LoVo (cell line): ENCODE results near the gene GLCE.

Experiments
- DNase-seq: peaks from one replicate; pipeline ENCODE4 v3.0.0-alpha.2; 2016; ENCODE audit warnings: low spot score

Gene GLCE

DNA sequence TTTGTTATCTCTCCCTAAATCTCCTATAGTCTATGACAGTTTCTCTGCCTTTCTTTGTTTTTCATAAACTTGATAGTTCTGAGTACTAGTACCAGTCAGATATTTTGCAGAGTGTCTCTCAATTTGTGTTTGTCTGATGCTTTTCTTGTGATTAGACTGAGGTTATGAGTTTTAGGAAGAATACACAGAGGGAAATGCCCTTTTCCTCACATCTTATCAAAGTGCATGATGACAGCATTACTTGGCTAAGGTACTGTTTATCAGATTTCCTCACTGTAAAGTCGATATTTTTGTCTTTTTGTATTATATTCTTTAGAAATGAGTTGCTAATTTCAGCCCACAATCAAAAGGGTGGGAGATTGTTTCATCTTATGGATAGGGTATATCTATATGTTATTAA is 45.6 kb downstream of the GLCE start:
- no peak for DNase-seq

- no peak for DNase-seq
These were observed 49.2 kb downstream of the GLCE start for GRCh38 chr15:69209661-69210060.

- DNase-seq: no peak
These were observed 50.1 kb downstream of the GLCE start for GRCh38 chr15:69210574-69210973.

DNA sequence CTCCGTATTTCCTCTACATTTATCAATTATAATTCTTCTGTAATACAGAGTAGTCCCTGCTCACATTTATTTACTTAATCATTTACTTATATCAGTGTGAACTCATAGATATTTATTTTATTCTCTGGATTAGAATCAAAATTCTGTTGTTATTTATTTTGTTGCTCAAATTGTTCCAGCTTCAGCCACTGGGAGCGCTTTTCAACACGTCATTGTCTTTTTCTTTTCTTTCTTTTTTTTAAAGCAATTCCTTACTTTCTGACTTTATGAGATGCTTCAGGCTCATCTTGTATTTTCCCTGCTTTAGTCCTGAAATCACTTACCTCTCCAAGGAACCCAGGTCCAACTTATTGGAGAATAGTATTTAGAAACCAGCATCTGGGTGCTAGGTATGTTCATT is 53.4 kb downstream of the GLCE start:
- DNase-seq: no peak

DNA sequence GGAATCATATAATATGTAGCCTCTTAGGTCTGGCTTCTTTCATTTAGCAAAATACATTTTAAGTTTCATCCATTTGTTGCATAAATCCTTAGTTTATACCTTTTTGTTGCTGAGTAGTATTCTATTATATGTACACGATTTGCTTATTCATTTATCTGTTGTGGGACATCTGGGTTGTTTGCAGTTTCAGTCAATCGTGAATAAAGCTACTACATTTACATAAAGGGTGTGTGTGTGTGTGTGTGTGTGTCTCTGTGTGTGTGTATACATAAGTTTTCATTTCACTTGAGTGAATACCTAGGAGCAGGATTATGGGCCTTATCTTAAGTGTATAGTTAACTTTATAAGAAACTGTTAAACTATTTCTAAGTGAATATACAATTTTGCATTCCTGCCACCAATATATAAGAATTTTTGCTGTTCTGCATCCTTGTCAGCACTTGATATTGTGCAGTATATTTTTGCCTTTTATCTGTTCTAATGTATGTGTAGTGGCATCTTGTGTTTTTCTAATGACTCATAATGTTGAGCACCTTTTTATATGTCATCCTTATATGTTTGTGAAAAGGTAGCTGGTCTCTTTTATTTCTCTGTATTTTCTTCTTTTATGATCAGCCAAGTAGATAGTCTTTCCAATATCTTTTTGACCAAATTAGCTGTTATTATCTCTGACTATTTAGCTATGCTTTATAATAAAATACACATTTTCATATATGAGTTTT is 55.0 kb downstream of the GLCE start:
- DNase-seq: no peak

GRCh38 chr15:69217381-69217780 is 56.9 kb downstream of the GLCE start:
- DNase-seq: no peak

DNA sequence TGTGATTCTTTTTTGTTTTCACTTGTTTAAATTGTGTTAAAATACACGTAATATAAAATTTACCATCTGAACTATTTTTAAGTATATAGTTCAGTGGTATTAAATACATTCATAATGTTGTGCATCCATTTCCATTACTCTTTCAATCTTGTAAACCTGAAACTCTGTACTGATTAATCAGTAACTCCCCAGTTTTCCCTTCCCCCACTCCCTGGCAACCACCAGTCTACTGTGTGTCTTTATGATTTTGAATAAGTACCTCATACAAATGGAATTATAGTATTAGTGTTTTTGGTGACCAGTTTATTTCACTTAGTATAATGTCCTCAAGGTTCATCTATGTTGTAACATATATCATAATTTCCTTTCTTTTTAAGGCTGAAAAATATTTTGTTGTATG is 59.3 kb downstream of the GLCE start:
- DNase-seq: no peak

- no peak for DNase-seq
These were observed 61.6 kb downstream of the GLCE start for GRCh38 chr15:69222002-69222474.

GRCh38 chr15:69223083-69223813 is 62.8 kb downstream of the GLCE start:
- DNase-seq: no peak

GRCh38 chr15:69224383-69224782 is 63.9 kb downstream of the GLCE start:
- DNase-seq: peak; percentile 19

DNA sequence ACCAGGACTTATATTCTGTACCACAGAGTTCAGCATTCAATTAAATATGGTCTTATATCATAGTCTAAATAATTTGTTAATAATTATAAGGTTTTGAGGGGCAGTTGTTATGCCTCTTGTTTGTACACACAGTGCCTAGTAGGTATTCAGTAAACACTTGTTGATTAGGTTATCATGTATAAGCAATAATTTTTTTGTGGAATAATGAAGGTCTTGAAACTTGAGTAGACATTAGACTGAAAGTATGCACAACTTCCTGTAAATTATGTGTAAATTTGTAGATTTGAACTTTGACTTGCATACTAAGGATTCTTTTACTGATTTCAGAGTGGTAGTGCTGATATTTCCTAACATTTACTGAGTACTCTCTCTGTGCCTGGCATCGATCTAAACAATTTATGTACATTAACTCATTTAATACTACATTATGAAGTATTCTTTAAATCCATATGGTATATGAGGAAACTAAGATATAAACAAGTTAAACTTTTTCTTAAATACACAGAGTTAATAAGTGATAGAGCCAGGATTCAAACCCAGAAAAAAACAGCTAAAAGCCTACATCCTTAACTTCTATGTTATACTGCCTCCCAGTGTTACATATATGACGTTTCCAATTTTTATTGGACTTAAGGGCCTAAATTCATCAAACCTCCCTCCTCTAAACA is 65.1 kb downstream of the GLCE start:
- DNase-seq: peak; percentile 23

DNA sequence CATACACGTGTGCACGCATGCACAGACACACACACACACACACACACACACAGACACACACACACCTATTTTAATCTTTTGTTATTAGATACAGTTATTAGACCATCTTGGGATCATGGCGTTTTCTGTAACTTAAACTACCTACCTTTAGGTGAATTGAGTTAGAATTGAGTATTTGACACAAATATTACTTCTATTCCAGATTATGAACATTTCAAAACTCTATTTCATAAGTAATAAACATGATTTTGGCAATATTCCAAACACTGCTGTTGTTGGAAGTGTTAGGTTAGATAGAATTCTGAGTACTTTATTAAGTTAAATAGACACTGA is 65.6 kb downstream of the GLCE start:
- no peak for DNase-seq

DNA sequence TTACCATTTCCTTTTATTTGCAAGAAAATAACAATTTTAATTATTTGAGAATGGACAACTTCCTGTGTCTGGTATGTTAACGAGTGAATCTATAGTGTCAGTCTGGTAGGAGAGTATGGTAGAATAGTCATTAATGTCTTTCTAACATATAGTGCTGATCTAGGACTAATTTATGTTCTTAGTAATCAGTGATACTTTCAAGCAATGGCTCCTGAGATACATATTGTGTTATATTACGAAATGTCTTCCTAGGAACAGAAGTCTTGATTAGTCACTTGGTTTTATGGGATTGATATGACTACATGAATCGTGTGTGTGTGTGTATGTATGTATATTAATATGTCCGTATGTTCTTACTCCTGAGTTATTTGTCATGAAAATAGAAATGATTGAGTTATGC is 71.7 kb downstream of the GLCE start:
- DNase-seq: no peak

DNA sequence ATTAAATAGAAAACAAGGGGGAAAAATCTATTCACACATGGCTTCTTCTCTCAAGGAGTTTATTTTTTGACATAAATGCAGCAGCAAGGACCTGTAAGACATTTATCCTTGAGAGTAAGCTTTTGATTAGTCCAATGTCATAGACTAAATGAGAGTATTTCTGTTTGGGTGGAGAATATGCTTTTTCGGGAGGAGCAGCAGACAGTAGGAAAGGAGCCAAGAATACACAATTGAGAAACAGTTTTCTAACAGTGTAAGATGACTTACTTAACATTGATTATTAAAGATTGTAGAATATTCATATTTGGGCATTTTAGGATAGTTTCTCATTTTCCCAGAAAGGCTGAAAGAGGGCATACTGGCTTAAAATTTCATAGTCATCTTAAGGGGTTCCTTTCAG is 72.3 kb downstream of the GLCE start:
- no peak for DNase-seq

- DNase-seq: no peak
These were observed 74.2 kb downstream of the GLCE start for GRCh38 chr15:69234676-69235075.

- no peak for DNase-seq
These were observed 76.1 kb downstream of the GLCE start for GRCh38 chr15:69236505-69236904.

DNA sequence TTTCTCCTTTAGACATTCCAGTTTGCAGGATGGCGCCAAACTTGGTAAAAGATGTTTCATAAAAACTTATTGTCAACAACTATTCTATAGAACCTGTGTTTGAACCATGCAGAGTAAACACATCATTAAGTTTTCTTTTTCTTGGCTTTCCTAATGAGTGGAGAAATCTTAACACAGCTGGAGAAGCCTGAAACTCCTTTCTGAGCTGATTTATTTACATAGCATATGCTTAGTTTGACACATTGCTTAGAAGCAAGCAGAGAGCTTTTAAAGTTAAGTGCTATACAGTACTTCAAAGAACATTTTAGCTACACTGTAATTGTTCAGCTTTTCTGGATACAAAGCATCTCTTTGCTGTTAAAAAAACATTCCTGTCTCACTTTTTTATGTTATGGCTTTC is 77.3 kb downstream of the GLCE start:
- DNase-seq: no peak

DNA sequence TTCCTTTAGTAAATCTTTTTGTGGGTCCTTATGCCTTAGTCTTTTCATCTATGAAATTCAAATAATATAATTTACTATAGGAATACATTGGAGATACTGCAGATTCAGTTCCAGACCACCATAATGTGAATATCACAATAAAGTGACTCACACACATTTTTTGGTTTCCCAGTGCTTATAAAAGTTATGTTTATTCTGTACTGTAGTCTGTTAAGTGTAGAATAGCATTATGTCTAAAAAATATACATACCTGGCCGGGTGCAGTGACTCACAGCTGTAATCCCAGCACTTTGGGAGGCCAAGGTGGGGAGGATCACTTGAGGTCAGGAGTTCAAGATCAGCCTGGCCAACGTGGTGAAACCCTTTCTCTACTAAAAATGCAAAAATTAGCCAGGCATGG is 84.4 kb downstream of the GLCE start:
- DNase-seq: no peak

DNA sequence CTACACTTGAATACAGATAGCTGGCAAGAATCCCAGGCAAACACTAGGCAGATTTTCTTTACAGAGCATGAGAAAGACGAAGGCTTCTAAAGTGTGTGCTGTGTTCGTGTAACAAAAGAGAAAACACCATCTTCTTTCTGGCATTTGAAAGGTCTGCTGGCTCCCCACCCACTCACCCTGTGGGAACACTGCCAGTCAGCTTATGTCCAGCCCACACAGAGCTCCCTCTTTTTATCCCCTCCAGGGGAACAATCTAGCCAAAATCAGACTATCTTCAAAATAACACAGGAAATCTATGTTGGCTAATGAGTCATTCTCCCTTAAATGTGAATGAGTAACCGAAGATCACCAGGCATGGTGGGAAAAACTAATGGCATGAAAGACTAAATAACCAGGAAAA is 92.7 kb downstream of the GLCE start:
- DNase-seq: no peak

GRCh38 chr15:69265347-69265955 is 105.0 kb downstream of the GLCE start:
- DNase-seq: peak; percentile 29

- no peak for DNase-seq
These were observed 110.8 kb downstream of the GLCE start for GRCh38 chr15:69271217-69271616.

DNA sequence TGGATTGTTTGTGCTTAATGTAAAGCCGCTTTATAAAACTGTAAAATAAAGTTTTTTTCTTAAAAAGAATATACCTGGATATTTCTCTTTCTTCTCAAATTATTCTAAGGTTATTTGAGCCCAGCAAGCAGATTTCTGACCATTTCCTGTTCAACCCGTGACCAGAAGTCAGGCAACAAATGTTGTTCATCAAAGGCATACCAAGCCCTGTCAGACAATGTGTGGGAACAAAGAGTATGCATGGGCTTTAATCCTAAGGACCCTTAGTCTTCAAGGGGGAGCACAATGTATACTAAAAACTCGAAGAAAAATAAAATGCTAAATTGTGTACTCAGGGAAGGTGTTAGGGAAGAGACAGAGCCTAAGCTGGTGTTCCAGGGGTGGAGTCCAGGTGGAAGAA is 111.7 kb downstream of the GLCE start:
- no peak for DNase-seq

DNA sequence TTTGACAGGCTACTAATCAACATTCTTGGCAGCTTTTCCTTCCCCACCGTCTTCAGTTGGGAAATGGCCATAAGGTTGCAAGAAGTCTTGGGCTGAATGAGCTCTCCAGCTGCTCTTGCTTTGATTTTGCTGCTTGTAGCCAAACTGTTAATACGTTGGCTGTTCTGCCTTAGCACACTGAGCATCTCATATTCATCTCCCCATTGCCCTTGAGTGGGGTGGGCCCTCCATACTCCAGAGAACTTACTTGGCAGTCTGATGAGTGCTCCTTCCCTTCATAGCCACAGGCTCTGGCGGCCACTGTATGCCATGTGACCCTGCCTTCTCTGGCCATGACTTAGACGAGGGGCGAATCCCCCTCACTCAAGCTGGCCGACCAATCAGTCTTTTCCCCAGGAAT is 112.5 kb downstream of the GLCE start:
- DNase-seq: no peak
